Measurements from ENCODE around the gene PRLR.

Gene PRLR

GRCh38 chr5:35031276-35031675, 199.0 kb downstream of the PRLR start:
- DNase-seq (ENCODE audit: low spot score) = no peak

- DNase-seq (ENCODE audit: low spot score) = no peak
Observed at GRCh38 chr5:35030426-35031100, 199.7 kb downstream of the PRLR start.

GRCh38 chr5:35029333-35029732, 201.0 kb downstream of the PRLR start:
- no peak for DNase-seq (ENCODE audit: low spot score)

GRCh38 chr5:35026941-35027340, 203.3 kb downstream of the PRLR start:
- DNase-seq (ENCODE audit: low spot score) = no peak

- DNase-seq (ENCODE audit: low spot score) = no peak
Observed at GRCh38 chr5:35026280-35026840, 203.9 kb downstream of the PRLR start.

- DNase-seq (ENCODE audit: low spot score) = no peak
Observed at GRCh38 chr5:35024911-35025510, 205.3 kb downstream of the PRLR start.

- DNase-seq (ENCODE audit: low spot score) = no peak
Observed at GRCh38 chr5:35023391-35024178, 206.7 kb downstream of the PRLR start.

GRCh38 chr5:35016174-35017051, 213.9 kb downstream of the PRLR start:
- no peak for DNase-seq (ENCODE audit: low spot score)

- DNase-seq (ENCODE audit: low spot score) = no peak
Observed at GRCh38 chr5:35015063-35015462, 215.2 kb downstream of the PRLR start.

- DNase-seq (ENCODE audit: low spot score) = no peak
Observed at GRCh38 chr5:35012796-35013195, 217.5 kb downstream of the PRLR start.

- no peak for DNase-seq (ENCODE audit: low spot score)
Observed at GRCh38 chr5:35012365-35012764, 217.9 kb downstream of the PRLR start.

GRCh38 chr5:35010676-35011075, 219.6 kb downstream of the PRLR start:
- DNase-seq (ENCODE audit: low spot score) = no peak

- DNase-seq (ENCODE audit: low spot score) = no peak
Observed at GRCh38 chr5:35009657-35010056, 220.6 kb downstream of the PRLR start.

GRCh38 chr5:35009019-35009418, 221.3 kb downstream of the PRLR start:
- DNase-seq (ENCODE audit: low spot score) = no peak

GRCh38 chr5:35004771-35005170, 225.5 kb downstream of the PRLR start:
- no peak for DNase-seq (ENCODE audit: low spot score)

GRCh38 chr5:35004200-35004599, 226.1 kb downstream of the PRLR start:
- DNase-seq (ENCODE audit: low spot score) = peak; percentile 12

GRCh38 chr5:35003018-35003957, 227.0 kb downstream of the PRLR start:
- DNase-seq (ENCODE audit: low spot score) = peak; percentile 78

- no peak for DNase-seq (ENCODE audit: low spot score)
Observed at GRCh38 chr5:35002459-35002858, 227.8 kb downstream of the PRLR start.

- DNase-seq (ENCODE audit: low spot score) = no peak
Observed at GRCh38 chr5:35001842-35002241, 228.4 kb downstream of the PRLR start.

Measured in D341Med (cell line).